ENCODE results near the gene PNMT.

PNMT gene

DNA sequence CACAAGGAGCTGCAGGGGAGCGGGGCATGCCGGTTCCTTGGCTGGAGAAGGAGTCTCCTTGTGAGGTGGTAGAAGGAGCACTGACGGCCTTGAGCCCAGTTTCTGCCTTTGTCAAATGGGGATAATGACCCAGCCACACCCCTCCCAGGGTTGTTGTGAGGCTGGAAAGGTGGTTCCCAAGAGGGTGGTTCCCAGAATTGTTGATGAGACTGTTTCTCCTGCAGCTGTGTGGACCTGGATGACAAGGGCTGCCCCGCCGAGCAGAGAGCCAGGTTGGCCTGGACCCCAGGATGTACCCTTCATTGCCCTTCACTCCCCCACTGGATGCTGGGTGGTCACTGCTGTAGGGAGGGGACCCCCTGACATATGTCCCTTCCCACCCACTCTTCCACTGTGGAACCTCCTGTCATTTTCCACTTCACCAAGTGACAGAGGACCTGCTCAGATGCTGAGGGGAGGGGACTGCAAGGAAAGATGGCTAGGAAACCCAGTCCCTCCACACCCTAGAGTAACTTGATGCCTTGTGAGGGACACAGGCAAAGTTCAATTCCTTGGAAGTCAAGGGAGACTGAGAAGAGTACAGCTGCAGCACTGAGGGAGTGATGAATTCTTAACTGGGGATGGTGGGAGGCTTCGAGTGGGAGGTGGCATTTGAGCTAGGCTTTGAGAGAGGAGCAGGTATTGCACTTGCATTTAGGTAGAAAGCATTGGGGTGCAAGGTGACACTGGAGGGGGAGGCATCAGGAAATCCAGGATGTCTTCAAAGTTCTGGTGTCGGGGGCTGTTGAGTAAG lies 51.5 kb downstream of the PNMT start:
- DNase-seq (ENCODE audit: low read depth) = no peak
- in situ Hi-C loops (cut with HindIII; ENCODE audit: low sequenced_read_pairs) = loop anchor here (5.0 kb wide), 1 partner anchor 42 kb away; no protein-coding TSS in a partner anchor
- no peak overlapping the region for H3K4me3 ChIP-seq (ENCODE audit: low read depth, low read length)

More for the DNA sequence above, 51.5 kb downstream of the PNMT start:
- no peak for TF ChIP-seq CTCF (IDR thresholded peaks at IDR 0.05; ENCODE audit: low read depth, low read length, missing control alignments)

All from astrocyte of the cerebellum (primary cell).